Hepatocyte (in vitro differentiated cells): ENCODE measurements around the gene THSD4.

Experiments used
- EZH2 ChIP-seq: fragments of 200-600 bp; sonication (generic); IDR thresholded peaks from 2 replicates; pipeline ENCODE4 v1.6.1; 2016; ENCODE audit warnings: antibody characterized with exemption, mild to moderate bottlenecking, borderline replicate concordance
- TF ChIP-seq, protein P1 (sequence below): fragments of 200-600 bp; sonication (generic); IDR thresholded peaks from 2 replicates; pipeline ENCODE4 v1.5.1; 2016; ENCODE audit warnings: antibody characterized with exemption, mild to moderate bottlenecking; ENCODE audit not compliant: poor library complexity

DNA sequence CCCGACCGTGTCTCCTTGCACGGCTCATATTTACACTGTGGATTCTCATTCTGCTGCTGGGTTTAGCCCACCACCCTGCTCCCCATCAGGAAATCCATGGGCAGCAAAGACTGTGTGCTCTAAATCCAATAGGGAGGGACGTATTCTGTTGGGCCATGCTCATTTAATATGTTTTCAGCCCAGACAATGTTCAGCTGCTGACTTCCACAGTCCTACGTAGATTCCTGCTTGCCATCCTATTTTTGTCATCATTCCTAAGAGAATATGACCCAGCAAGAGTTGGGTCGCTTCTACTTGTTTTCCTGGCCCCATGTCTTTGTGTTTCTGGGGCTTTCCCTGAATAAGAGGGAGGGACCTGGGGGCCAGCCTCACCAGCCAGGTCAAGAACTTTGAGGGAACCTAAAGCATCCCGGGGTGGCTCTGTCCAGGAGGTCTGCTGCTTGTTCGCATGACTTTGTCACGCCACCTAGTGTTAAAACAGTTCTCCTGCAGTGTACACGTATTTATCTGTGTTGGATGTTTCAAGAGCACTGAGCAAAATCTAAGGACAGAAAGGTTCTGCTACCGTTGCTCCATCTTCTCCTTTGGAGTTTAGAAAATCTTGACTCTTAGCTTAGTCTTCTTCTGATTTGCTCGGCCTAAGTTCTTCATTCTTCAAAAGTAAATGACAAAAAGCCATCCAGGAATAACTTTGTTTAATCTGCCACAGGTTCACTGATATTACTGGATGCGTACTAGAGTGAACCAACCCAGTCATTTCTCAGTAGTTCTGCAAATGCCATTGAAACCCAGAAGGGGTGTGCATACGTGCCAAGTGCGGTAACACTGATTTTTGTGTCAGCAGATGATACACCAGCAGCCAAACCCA, 615.2 kb downstream of the THSD4 start:
- TF ChIP-seq, protein P1, sequence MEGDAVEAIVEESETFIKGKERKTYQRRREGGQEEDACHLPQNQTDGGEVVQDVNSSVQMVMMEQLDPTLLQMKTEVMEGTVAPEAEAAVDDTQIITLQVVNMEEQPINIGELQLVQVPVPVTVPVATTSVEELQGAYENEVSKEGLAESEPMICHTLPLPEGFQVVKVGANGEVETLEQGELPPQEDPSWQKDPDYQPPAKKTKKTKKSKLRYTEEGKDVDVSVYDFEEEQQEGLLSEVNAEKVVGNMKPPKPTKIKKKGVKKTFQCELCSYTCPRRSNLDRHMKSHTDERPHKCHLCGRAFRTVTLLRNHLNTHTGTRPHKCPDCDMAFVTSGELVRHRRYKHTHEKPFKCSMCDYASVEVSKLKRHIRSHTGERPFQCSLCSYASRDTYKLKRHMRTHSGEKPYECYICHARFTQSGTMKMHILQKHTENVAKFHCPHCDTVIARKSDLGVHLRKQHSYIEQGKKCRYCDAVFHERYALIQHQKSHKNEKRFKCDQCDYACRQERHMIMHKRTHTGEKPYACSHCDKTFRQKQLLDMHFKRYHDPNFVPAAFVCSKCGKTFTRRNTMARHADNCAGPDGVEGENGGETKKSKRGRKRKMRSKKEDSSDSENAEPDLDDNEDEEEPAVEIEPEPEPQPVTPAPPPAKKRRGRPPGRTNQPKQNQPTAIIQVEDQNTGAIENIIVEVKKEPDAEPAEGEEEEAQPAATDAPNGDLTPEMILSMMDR: peak; percentile 71
- TF ChIP-seq EZH2: no peak
